ENCODE results near the gene ZYG11B. TPM values are rescaled to one million over a fixed set of nuclear protein-coding genes. Genes with fewer than 3 reads are reported as not detected.

Gene ZYG11B
- total and polyA plus RNA-seq, 2 of the 13 experiments (the other 11 are each of a cell fraction or from before 2014, with no cell fraction given) = 6.9 to 17.9 TPM

GRCh38 chr1:52702886-52703787 is 23.1 kb upstream of the ZYG11B start (continued):
- TF ChIP-seq ZNF30 (CRISPR knock-in tag; IDR thresholded peaks at IDR 0.05) = peak; percentile 62; the same call in 1 of the 2 replicates
- TF ChIP-seq ZNF747 (CRISPR knock-in tag; IDR thresholded peaks at IDR 0.05; ENCODE audit: borderline replicate concordance) = peak; percentile 93
- peak; percentile 95 for TF ChIP-seq USF2 (IDR thresholded peaks at IDR 0.05; ENCODE audit: low read depth, low read length)
- peak; percentile 99 for TF ChIP-seq USF2 (CRISPR knock-in tag; IDR thresholded peaks at IDR 0.05; ENCODE audit: borderline replicate concordance)
- peak; percentile 90; the same call in 1 of the 2 replicates for TF ChIP-seq ZNF138 (CRISPR knock-in tag; IDR thresholded peaks at IDR 0.05; ENCODE audit: low read depth)
- no peak for TF ChIP-seq ETS1 (CRISPR knock-in tag; IDR thresholded peaks at IDR 0.05)
- no peak for TF ChIP-seq SKIL (CRISPR knock-in tag; IDR thresholded peaks at IDR 0.05; ENCODE audit: borderline replicate concordance)
- TF ChIP-seq ZFP1 (CRISPR knock-in tag; IDR thresholded peaks at IDR 0.05) = no peak
- peak; percentile 82 for TF ChIP-seq ZMYM2 (CRISPR knock-in tag; IDR thresholded peaks at IDR 0.05)
- TF ChIP-seq SCMH1 (CRISPR knock-in tag; IDR thresholded peaks at IDR 0.05; ENCODE audit: borderline replicate concordance) = no peak
- TF ChIP-seq SETDB1 (CRISPR knock-in tag; IDR thresholded peaks at IDR 0.05; ENCODE audit: borderline replicate concordance) = no peak
- TF ChIP-seq EEA1 (CRISPR knock-in tag; IDR thresholded peaks at IDR 0.05; ENCODE audit: borderline replicate concordance) = peak; percentile 82; the same call in 1 of the 2 replicates
- no peak for TF ChIP-seq RARG (CRISPR knock-in tag; IDR thresholded peaks at IDR 0.05; ENCODE audit: low read depth)
- TF ChIP-seq PREB (CRISPR knock-in tag; IDR thresholded peaks at IDR 0.05) = no peak
- TF ChIP-seq EHMT2 (IDR thresholded peaks at IDR 0.05; ENCODE audit: borderline replicate concordance, low read depth, low read length) = no peak; the same call in 1 of the 2 replicates
- TF ChIP-seq REST (IDR thresholded peaks at IDR 0.05; ENCODE audit: borderline replicate concordance in 1 of 2, low read depth in 1 of 2, low read length in 2 of 2) = 0 out of 4 replicates have a peak, but pooled peaks of 1 of the 2 experiments have one; percentile 12
- no peak for TF ChIP-seq ZNF674 (CRISPR knock-in tag; IDR thresholded peaks at IDR 0.05; ENCODE audit: low read depth)

All from HepG2 (cell line).